ENCODE measurements around the gene XRN2. TPM values are rescaled to one million over a fixed set of nuclear protein-coding genes. Genes with fewer than 3 reads are reported as not detected.

Gene XRN2
- total and polyA plus RNA-seq, 2 experiments from 2014 or later, result 39.6 to 79.1 TPM

DNA sequence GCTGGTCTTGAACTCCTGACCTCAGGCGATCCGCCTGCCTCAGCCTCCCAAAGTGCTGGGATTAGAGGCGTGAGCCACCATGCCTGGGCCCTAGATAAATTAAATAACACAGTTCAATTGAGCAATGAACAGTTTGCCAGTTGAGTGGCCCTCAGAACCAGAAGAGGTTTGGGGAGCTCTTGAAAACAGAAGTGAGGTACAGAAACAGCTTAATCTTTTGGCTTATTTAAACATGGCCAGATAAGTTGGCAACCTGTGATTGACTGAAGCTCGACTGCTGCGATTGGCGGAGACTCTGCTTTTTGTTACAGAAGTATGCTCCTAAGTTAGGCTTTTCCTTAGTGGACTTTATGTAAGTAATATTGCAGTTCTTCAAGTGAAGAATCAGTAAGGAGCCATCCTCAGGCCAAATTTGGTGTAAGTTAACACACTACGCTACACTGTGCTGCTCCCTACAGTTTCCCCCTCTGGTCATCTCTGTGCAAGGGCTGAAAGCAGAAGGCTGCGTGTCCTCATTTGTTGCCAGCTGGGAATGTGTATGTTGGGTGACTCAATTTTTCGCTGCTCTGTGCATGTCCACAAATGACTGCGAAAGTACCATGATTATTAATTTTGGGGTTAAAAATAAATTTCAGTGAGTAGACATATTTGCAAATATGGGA, 9.8 kb downstream of the XRN2 start:
- H3K36me3 ChIP-seq (replicated peaks; ENCODE audit: insufficient read depth, low read depth), result no peaks in the 10 kb centered on the region
- DNase-seq (ENCODE audit: low spot score), result no peak
- 82% methylated on average over 10 of the region's 10 CpGs for WGBS (ENCODE audit: low lambda C conversion rate, missing lambda C conversion rate)
- H3K4me3 ChIP-seq, result no peak overlapping the region
- H3K27ac ChIP-seq, result no peak overlapping the region
- TF ChIP-seq EZH2phosphoT487 (IDR thresholded peaks at IDR 0.05; ENCODE audit: low read depth, severe bottlenecking, unreplicated experiment), result no peak
- TF ChIP-seq EZH2 (IDR thresholded peaks at IDR 0.05; ENCODE audit: borderline replicate concordance), result no peak
- TF ChIP-seq, protein P1, sequence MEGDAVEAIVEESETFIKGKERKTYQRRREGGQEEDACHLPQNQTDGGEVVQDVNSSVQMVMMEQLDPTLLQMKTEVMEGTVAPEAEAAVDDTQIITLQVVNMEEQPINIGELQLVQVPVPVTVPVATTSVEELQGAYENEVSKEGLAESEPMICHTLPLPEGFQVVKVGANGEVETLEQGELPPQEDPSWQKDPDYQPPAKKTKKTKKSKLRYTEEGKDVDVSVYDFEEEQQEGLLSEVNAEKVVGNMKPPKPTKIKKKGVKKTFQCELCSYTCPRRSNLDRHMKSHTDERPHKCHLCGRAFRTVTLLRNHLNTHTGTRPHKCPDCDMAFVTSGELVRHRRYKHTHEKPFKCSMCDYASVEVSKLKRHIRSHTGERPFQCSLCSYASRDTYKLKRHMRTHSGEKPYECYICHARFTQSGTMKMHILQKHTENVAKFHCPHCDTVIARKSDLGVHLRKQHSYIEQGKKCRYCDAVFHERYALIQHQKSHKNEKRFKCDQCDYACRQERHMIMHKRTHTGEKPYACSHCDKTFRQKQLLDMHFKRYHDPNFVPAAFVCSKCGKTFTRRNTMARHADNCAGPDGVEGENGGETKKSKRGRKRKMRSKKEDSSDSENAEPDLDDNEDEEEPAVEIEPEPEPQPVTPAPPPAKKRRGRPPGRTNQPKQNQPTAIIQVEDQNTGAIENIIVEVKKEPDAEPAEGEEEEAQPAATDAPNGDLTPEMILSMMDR (IDR thresholded peaks at IDR 0.05; ENCODE audit: poor library complexity), result no peak
- H3K79me2 ChIP-seq, result peaks cover 100% of the 10 kb centered on the region
- no peak overlapping the region for H2AFZ ChIP-seq
- no peaks in the 10 kb centered on the region for H3K27me3 ChIP-seq
- no peaks in the 10 kb centered on the region for H3K9me3 ChIP-seq (ENCODE audit: low read depth)
- no peaks in the 10 kb centered on the region for H3K4me1 ChIP-seq (ENCODE audit: insufficient read depth)
- H3K4me2 ChIP-seq, result no peak overlapping the region
- peaks cover 94% of the 10 kb centered on the region for H4K20me1 ChIP-seq (ENCODE audit: insufficient read depth, poor library complexity, severe bottlenecking)
- no peaks in the 10 kb centered on the region for H3K9me2 ChIP-seq (replicated peaks; ENCODE audit: insufficient read depth)

DNA sequence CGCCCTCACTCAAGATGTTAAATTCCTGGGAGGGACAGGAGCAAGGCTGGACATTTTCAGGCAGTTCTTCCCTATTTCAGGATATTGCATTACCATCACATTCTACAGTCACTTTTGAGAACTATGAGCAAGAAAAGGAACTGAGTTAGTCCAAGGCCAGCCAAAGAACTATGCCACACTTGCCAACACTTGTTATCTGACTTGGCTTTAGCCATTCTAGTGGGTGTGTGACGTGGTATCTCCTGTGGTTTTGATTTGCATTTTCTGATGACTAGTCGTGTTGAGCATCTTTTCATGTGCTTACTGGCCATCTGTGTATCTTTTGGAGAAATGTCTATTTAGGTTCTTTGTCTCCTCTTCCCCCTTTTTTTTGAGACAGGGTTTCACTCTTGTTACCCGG, 12.0 kb downstream of the XRN2 start:
- peaks cover 6% of the 10 kb centered on the region for H3K9me3 ChIP-seq (ENCODE audit: low read depth)
- no peak for DNase-seq (ENCODE audit: low spot score)
- WGBS (ENCODE audit: low lambda C conversion rate, missing lambda C conversion rate), result 92% methylated on average over 4 of the region's 4 CpGs
- peaks cover 100% of the 10 kb centered on the region for H3K79me2 ChIP-seq
- peaks cover 92% of the 10 kb centered on the region for H4K20me1 ChIP-seq (ENCODE audit: insufficient read depth, poor library complexity, severe bottlenecking)
- H3K36me3 ChIP-seq (replicated peaks; ENCODE audit: insufficient read depth, low read depth), result no peaks in the 10 kb centered on the region
- no peaks in the 10 kb centered on the region for H3K9me2 ChIP-seq (replicated peaks; ENCODE audit: insufficient read depth)
- H3K4me3 ChIP-seq, result no peak overlapping the region
- no peak overlapping the region for H3K4me2 ChIP-seq
- no peak overlapping the region for H2AFZ ChIP-seq
- TF ChIP-seq, protein P1 (IDR thresholded peaks at IDR 0.05; ENCODE audit: poor library complexity), result no peak
- TF ChIP-seq EZH2 (IDR thresholded peaks at IDR 0.05; ENCODE audit: borderline replicate concordance), result no peak
- no peak for TF ChIP-seq EZH2phosphoT487 (IDR thresholded peaks at IDR 0.05; ENCODE audit: low read depth, severe bottlenecking, unreplicated experiment)
- no peaks in the 10 kb centered on the region for H3K27me3 ChIP-seq
- H3K4me1 ChIP-seq (ENCODE audit: insufficient read depth), result no peaks in the 10 kb centered on the region
- no peak overlapping the region for H3K27ac ChIP-seq

DNA sequence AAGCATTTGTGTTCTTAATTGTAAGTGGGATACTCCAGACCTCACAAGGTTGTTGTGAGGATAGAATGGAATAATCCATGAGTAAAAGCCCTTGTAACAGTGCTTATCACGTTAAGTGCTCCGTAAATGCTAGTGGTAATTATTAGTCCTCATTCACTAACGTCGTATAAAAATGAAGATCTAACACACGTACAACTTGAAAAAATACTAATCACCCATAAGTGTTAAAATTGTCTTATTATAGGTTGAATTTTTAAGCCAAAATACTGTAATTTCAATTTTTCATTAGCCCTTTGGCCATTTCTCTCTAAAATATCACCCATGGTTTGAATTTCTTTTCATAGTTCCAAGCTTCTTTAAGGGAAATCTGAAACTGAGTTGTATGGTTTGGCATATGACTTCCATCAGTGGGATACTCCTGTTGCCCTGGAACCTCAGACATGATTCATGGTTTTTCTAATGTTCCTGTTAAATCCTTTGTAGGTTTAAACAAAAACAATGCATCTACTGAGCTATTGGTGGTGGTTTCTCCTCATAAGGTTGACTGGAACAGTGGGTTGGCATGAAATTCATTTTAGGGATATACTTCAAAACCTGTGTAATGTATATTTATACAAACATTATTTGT, 19.1 kb downstream of the XRN2 start:
- Histone ChIP-seq H3K79me2 (peaks cover 100% of the 10 kb centered on the region), H3K4me3 (no peak overlapping the region), H3K4me2 (no peak overlapping the region), H3K9me2 (replicated peaks; ENCODE audit: insufficient read depth) (no peaks in the 10 kb centered on the region), H4K20me1 (ENCODE audit: insufficient read depth, poor library complexity, severe bottlenecking) (peaks cover 72% of the 10 kb centered on the region), H3K36me3 (replicated peaks; ENCODE audit: insufficient read depth, low read depth) (no peaks in the 10 kb centered on the region), H3K9me3 (ENCODE audit: low read depth) (peaks cover 11% of the 10 kb centered on the region), H2AFZ (no peak overlapping the region), H3K27ac (no peak overlapping the region), H3K4me1 (ENCODE audit: insufficient read depth) (peaks cover 4% of the 10 kb centered on the region), H3K27me3 (no peaks in the 10 kb centered on the region)
- WGBS (ENCODE audit: low lambda C conversion rate, missing lambda C conversion rate), result 95% methylated on average over 5 of the region's 5 CpGs
- no peak for DNase-seq (ENCODE audit: low spot score)
- TF ChIP-seq, protein P1 (IDR thresholded peaks at IDR 0.05; ENCODE audit: poor library complexity), result no peak
- TF ChIP-seq EZH2 (IDR thresholded peaks at IDR 0.05; ENCODE audit: borderline replicate concordance) (no peak), EZH2phosphoT487 (IDR thresholded peaks at IDR 0.05; ENCODE audit: low read depth, severe bottlenecking, unreplicated experiment) (no peak)

Data from hepatocyte (in vitro differentiated cells).